Renal cortex interstitium (tissue), 15 donors: Measurements from ENCODE around the gene TBR1. TPM values are rescaled to one million over a fixed set of nuclear protein-coding genes. Genes with fewer than 3 reads are reported as not detected.

ENCODE experiments used
- DNase-seq, 11 donors: peaks; one replicate each; pipeline ENCODE4 v3.0.0-alpha.2; 2013; ENCODE audit warnings: low read depth in 9 of 11, low spot score in 4 of 11; ENCODE audit errors: extremely low read depth in 1 of 11
- long read RNA-seq, 16 experiments: transcript quantifications; one replicate each; lab custom pipeline, GENCODE V29; 2026
- polyA plus RNA-seq, 3 donors: library from polyadenylated mRNA; unstranded; fragments of 120-200 nt; gene quantifications; one replicate each; pipeline ENCODE4 v1.2.1, GENCODE V29; 2013; ENCODE audit not compliant: insufficient read length in 3 of 3

TBR1 gene
- polyA plus RNA-seq: under 1 TPM in 1 of 3 donors, not detected in 2; 0.06 TPM
- long read RNA-seq, donor 1: 0 reads
- long read RNA-seq, donor 2: 0 reads
- long read RNA-seq, donor 3: 0 reads
- long read RNA-seq, donor 4: 0 reads
- long read RNA-seq, donor 5: 0 reads
- long read RNA-seq, donor 6: 0 reads
- long read RNA-seq, donor 7: 0 reads
- long read RNA-seq, donor 8: 0 reads
- long read RNA-seq, donor 9: 0 reads
- long read RNA-seq, donor 10: 0 reads
- long read RNA-seq, donor 11: 0 reads
- long read RNA-seq, donor 12: 0 reads
- long read RNA-seq, donor 13: 0 reads
- long read RNA-seq, donor 14: 0 reads
- long read RNA-seq, donor 15: 0 reads
- long read RNA-seq, donor 16: 0 reads

- DNase-seq: no peak
These were observed at the start of gene TBR1 for GRCh38 chr2:161415987-161416707. TBR1 (plus strand) TSS chr2:161416297; CDS start chr2:161416411, 114 bp downstream.

- DNase-seq: no peak
These were observed 48.4 kb upstream of the TBR1 start for GRCh38 chr2:161367675-161368074.

- no peak for DNase-seq
These were observed 46.8 kb upstream of the TBR1 start for GRCh38 chr2:161369311-161369710.

GRCh38 chr2:161370981-161371380, 45.1 kb upstream of the TBR1 start:
- no peak for DNase-seq

- DNase-seq: no peak
These were observed 44.2 kb upstream of the TBR1 start for GRCh38 chr2:161371869-161372268.

GRCh38 chr2:161373942-161374341, 42.2 kb upstream of the TBR1 start:
- DNase-seq: peak in 1 of 11 donors; percentile 1

- DNase-seq: no peak
These were observed 41.7 kb upstream of the TBR1 start for GRCh38 chr2:161374446-161374845.

- no peak for DNase-seq
These were observed 36.4 kb upstream of the TBR1 start for GRCh38 chr2:161379740-161380139.

GRCh38 chr2:161381546-161381945, 34.6 kb upstream of the TBR1 start:
- DNase-seq: no peak

GRCh38 chr2:161382747-161383146, 33.4 kb upstream of the TBR1 start:
- no peak for DNase-seq

GRCh38 chr2:161384864-161385263, 31.2 kb upstream of the TBR1 start:
- DNase-seq: no peak

- no peak for DNase-seq
These were observed 29.8 kb upstream of the TBR1 start for GRCh38 chr2:161386228-161386824.

GRCh38 chr2:161388146-161388779, 27.8 kb upstream of the TBR1 start:
- DNase-seq: no peak

- DNase-seq: no peak
These were observed 24.2 kb upstream of the TBR1 start for GRCh38 chr2:161391737-161392506.

GRCh38 chr2:161400076-161400475, 16.0 kb upstream of the TBR1 start:
- DNase-seq: no peak

- no peak for DNase-seq
These were observed 13.8 kb upstream of the TBR1 start for GRCh38 chr2:161402297-161402696.

- DNase-seq: no peak
These were observed 9.8 kb upstream of the TBR1 start for GRCh38 chr2:161406316-161406715.

- no peak for DNase-seq
These were observed 8.5 kb upstream of the TBR1 start for GRCh38 chr2:161407597-161407996.

- no peak for DNase-seq
These were observed 6.7 kb upstream of the TBR1 start for GRCh38 chr2:161409308-161409907.
